Erythroblast (primary cell): ENCODE measurements around the gene CEP162.
"Not testable (repeated sequence)": the region's sequence is repeated elsewhere in the genome, so short reads cannot be mapped to it uniquely, and the experiment has no call there.

Experiments used
- DNase-seq, 2 experiments: peaks; one replicate each; lab custom pipeline; 2025; lab: John Stamatoyannopoulos, UW
- GATA1 ChIP-seq: IDR thresholded peaks from 2 replicates; pipeline ENCODE4 v1.6.1; 2011; ENCODE audit warnings: low read depth, mild to moderate bottlenecking, control low read depth, low read length, moderate library complexity
- POLR2A ChIP-seq: IDR thresholded peaks from 2 replicates; pipeline ENCODE4 v1.6.1; 2011; ENCODE audit warnings: mild to moderate bottlenecking, low read length

Gene CEP162

DNA sequence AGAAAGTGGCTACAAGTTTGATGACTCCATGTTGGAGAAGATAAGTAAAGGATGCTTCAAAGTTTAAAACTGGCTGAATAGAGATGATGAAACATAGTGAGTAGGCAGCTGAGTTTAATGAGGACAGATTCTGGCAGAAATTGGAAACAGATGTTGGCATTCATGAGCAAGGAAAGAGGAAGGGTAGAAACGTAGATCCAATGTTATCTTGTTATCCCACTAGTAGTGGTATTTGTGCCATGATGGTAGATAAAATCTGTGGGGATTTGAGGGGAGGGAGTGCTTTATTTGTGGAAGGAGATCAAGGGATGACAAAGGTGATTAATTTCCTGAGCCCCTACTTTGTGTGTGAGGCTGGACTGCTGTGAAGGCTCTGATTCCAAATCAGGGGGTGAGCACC lies 124.4 kb downstream of the CEP162 start:
- DNase-seq: no peak
- TF ChIP-seq POLR2A (no peak), GATA1 (no peak)

DNA sequence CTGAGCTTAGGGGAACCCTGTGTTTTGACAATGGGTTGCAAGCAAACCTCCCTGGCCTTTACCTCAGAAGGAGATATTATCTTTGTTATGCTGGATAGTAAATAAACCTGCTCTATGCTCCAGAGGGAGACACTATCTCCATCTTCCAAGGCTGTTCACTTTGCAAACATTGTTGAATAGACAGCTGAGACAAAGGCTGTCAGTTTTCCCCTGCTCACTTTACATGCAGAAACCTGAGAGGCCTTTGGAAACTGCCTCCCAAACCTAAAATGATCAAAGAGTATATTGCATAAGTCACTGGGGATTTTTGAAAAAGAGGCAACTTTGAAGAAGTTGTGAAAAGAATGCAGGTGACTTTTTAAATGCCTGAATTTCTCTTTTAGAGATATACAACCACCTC lies 132.3 kb downstream of the CEP162 start:
- no peak for TF ChIP-seq GATA1
- TF ChIP-seq POLR2A: no peak
- DNase-seq: no peak

DNA sequence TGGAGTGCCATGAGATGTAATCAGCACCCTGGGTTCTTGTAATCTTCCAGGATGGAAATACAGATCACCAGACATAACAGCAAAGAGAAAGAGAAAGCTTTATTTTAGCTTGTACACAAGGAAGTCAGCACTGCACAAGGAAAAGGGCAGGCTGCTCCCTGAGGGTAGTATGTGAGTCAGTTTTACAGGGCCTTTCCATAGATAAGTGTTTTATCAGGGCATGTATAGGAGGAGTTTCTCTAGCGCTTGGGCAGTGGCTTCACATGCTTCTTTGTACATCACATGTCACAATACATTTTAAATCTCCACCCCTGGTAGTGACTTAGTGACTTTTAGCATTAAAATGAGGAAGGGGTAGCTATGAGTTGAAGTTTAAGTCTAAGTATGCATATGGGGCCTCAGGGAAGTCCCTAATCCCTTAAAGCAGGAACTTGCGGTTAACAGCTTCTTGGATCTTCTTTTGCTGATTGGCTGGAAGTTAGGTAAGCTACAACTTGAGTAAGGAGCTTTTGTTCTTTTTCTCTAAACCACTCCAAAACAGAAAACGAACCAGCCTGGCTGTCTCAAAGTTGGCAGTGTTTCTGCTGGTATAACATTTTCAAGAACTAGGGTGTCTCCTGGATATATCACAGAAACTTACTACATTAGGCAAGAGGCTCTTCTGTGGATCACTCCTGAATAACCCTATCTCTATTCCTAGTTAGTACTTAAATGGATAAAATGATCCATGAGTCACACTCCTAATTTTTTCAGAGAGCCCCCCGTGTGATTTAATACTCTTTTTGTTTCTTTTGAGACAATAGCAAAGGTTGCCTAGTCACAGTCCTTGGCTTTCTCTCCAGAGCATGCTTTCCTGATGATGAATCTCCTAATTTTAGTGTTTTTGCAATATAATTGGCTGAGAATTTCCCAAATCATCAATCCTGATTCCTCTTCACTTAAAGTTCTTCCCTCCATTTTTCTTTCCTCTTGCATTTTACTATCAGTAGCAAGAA lies 133.7 kb downstream of the CEP162 start:
- TF ChIP-seq POLR2A (no peak), GATA1 (no peak)
- DNase-seq: peak; percentile 56 to 71

DNA sequence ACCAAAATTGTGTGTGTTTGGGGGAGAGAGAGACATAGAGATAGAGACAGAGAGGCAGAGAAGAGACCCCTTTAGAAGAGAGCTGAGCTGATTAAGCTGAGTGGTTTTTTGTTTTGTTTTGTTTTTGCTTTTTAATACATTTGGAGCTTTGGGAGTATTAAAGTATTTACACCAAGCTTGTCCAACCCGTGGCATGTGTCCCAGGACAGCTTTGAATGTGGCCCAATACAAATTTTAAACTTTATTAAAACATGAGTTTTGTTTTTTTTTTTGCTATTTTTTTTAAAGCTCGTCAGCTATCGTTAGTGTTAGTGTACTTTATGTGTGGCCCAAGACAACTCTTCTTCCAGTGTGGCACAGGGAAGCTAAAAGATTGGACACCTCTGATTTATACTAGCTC lies 137.9 kb downstream of the CEP162 start:
- DNase-seq: no peak
- TF ChIP-seq POLR2A: no peak
- TF ChIP-seq GATA1: no peak

DNA sequence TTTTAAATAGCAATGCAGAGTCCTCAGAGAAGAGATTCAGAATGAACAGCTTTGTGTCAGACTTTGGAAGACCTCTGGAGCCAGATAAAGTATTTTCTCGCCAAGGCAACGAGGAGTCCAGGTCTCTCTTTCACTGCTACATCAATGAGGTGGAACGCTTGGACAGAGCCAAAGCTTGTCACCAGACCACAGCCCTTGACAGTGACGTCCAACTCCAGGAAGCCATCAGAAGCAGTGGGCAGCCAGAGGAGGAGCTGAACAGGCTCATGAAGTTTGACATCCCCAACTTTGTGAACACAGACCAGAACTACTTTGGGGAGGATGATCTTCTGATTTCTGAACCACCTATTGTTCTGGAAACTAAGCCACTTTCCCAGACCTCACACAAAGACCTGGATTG lies 138.4 kb downstream of the CEP162 start:
- DNase-seq: no peak

DNA sequence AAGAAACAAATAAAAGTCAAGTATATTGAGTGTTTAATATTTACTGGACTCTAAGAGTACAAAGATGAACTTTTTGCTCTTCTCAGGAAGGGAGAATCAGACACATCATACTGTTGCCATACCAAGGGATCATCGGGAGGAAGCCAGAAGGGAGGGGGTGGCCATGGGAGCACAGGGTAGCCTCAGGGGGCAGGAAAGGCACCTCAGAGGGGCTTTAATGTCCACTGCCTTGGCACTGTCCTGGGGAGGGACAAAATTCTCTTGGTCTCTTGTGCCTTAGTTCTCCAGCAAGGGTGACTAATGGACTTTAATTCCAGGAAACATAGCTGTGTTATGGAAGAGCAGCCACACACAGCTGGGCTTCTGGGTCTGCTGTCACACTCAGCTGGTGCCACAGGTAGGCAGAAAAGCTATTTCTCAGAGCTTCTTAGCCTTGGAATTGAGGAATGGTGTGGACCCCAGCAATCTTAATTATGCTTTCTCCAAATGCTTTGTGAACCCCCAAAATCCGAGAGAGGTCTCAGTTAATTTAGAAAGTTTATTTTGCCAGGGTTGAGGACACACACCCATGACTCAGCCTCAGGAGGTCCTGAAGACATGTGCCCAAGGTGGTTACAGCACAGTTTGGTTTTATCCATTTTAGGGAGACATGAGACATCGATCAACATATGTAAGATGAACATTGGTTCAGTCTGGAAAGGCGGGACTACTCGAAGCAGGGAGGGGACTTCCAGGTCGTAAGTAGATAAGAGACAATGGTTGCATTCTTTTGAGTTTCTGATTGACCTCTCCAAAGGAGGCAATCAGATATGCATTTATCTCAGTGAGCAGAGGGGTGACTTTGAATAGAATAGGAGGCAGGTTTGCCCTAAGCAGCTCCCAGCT lies 140.7 kb downstream of the CEP162 start:
- DNase-seq: peak; percentile 41 to 88
- TF ChIP-seq POLR2A (no peak), GATA1 (no peak)

More for the DNA sequence above, 138.4 kb downstream of the CEP162 start:
- TF ChIP-seq POLR2A: no peak
- TF ChIP-seq GATA1: no peak

DNA sequence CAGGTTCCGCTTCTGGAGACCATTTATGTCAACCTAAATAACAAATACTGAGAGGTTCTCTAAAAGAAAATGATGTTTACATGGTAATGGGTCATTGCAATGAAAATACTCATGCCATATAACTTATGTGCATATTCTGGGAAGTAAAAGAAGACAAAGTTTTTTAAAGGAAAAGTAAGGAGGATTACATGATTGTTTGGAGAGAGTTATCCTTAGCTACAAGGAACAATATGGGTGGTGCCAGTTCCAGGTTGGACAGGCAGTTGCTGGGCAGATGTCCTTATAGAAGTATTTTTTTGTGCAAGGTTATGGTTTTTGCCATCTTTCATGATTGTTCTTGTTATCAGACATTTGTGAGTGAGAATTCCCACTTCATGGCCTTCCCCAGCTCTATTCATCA lies 141.4 kb downstream of the CEP162 start:
- no peak for DNase-seq

DNA sequence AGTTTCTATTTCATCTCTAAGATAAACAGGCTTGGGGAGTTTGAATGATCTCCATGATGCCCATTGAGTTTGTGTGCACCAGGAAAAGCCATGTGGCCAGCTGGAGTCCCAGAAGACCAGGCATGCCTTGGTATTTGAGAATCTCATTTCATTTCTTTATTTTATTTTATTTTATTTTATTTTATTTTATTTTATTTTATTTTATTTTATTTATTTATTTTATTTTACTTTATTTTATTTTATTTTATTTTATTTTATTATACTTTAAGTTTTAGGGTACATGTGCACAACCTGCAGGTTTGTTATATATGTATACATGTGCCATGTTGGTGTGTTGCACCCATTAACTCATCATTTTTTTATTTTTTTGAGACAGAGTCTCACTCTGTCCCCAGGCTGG lies 142.7 kb downstream of the CEP162 start:
- not testable (repeated sequence) for DNase-seq

More for the DNA sequence above, 141.4 kb downstream of the CEP162 start:
- TF ChIP-seq GATA1 (no peak), POLR2A (no peak)

DNA sequence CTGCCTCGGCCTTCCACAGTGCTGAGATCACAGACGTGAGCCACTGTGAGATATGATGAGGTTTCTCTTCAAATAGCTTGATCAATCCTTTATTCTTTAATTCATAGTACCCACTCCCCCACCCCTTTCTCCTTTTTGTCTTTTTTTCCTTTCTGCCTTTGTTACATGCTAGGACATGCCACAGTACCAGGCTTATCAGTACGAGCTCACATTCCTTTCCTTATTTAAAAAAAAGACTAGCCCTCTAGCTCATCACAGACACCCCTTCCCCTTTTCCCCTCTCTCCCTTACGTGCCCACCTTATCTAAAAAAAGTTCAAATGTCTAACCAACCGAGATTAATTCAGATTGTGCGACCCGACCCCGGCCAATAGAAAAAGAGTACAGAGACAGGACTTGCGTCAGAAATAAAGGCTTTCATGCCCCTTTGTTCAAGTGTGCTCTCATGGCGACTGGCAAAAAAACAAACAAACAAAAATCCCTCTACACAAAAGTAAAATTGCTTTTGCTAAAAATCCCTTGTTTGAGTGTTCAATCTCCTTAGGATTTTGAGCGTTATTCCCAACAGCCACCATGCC lies 144.7 kb downstream of the CEP162 start:
- DNase-seq: no peak

DNA sequence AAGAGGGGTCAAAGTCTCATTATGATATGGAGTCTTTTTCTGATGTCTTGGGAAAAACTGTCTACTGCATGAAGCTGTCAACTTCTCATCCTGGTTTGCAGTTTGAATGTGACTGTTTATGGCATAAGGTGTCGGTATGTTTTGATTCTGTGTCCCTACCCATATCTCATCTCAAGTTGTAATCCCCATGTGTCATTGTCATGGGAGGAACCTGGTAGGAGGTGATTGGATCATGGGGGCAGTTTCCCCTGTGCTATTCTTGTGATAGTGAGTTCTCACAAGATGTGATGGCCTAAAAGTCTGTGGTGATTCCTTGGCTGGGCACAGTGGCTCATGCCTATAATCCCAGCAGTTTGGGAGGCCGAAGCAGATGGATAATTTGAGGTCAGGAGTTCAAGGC lies 146.2 kb downstream of the CEP162 start:
- DNase-seq: no peak
- TF ChIP-seq GATA1: no peak

More for the DNA sequence above, 144.7 kb downstream of the CEP162 start:
- TF ChIP-seq POLR2A (no peak), GATA1 (no peak)

DNA sequence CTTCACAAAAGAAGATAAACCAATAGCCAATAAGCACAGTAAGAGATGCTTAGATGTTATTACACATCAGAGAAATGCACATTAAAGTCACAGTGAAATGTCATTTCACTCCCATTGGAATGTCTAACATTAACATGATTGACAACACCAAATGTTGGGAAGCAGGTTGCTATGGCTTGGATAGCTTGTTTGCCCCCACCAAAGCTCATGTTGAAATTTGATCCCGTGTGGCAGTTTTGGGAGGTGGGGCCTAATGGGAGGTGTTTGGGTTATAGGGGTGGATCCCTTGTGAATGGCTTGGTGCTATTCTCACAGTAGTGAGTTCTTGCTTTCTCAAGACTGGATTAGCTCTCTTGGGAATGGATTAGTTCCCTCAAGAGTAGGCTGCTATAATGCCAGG lies 149.1 kb downstream of the CEP162 start:
- TF ChIP-seq POLR2A (no peak), GATA1 (no peak)
- DNase-seq: no peak

DNA sequence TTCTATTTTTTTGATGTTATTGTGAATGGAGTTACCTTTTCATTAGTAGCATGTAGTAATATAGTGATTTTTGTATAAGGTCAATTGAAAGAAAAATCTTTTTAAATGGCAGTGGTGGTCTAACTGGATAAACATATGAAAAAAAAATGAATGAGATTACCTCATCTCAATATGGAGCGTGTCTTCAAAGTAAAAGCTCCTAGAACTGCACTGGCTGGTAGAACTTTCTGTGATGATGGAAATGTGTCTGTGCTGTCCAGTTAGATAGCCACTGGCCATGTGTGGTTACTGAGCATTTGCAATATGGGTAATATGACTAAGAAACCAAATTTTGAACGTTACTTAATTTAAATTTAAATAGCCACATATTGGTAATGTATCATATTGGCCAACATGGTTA lies 149.8 kb downstream of the CEP162 start:
- TF ChIP-seq POLR2A: no peak
- TF ChIP-seq GATA1: no peak
- no peak for DNase-seq

DNA sequence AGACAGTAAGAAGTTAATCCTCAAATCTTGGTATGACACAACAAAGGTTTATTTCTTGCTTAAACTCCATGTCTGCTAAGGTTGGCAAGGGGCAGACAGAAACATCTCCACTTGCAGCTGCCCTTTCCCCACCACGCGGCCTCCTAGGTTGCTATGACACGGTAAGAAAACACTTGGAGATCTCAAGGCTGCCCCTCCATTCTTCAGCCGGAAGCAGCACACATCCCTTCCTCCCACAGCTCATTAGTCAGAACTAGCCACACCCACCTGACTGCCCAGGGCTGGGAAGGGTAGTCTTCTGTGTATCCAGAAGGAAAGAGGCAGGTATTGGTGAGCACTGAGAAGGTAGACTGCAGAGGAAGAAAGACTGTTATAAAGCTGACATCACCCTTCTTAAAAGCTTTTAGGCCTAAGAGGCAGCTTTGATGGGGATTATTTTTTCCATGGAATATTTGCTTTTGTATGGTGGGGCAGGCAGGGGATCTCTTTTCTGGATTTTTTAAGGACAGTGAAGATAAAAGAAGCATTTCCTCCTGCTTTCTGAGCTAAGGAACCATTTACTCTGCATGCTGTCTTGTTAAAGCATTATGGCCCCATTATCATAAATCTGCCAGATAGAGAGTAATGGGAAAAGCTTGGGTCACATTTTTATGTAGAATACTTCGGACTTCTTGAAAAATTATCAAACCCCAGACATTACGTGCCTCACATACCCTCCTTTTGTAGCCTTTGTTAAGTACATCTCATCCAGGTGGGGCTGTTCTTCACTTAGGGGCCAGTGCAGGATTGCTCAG lies 152.3 kb downstream of the CEP162 start:
- DNase-seq: peak in 1 of 2 experiments; percentile 3
- TF ChIP-seq POLR2A (no peak), GATA1 (no peak)
